Fibroblast of skin of right biceps (primary cell): ENCODE data around the gene NDEL1.

Source experiments
- DNase-seq: peaks from one replicate; pipeline ENCODE4 v3.0.0-alpha.2; 2013

Gene NDEL1

DNA sequence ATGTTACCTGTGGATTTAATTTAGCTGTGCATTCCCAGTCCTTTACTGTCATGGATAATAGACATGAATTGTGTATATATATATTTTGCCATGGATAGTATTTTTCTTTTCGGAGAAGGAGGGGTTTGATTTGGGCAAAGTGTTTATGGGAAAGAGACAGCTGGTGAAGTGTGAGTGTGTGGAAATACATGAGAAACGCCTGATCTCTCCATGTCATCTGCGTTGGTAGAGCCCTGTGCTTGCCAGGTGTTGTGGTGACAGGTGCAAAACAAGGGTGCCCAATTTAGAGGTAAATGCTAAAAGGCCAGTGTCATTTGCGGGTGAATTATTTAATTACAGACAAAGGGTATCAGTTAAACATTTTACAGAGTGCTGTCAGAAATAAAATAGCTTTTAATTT is 23.4 kb downstream of the NDEL1 start:
- DNase-seq: no peak

DNA sequence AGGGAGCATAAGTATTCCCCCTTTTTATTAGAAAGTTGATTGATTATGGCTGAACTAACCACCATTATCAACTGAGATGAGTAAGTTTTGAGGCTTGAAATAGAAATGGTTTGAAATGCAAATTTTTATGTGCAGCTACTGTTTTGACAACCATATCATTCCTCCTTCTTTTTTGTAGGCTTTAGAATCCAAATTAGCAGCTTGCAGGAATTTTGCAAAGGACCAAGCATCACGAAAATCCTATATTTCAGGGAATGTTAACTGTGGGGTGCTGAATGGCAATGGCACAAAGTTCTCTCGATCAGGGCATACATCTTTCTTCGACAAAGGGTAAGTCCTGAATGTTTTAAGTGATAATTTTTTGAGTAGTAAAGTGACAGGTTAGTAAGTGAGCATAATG is 24.1 kb downstream of the NDEL1 start:
- DNase-seq: no peak

DNA sequence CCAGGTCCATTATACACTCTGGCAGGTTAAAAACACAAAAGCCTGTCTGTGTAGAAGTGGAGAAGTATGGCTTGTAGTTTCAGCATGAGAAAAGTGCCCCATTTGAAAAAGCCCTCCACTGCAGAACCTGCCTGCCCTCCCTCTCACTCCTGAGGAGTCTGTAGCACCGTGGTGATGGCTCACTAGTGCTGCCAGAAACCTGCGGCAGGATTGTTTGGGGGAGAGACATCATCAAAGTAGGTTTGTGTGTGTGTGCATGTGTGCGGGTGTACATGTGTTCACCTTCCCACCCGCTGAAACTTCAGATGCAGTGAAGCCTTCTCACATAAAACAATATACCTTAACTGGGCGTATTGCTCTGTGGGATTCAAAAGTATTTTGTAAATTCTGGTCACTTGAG is 26.9 kb downstream of the NDEL1 start:
- DNase-seq: no peak

DNA sequence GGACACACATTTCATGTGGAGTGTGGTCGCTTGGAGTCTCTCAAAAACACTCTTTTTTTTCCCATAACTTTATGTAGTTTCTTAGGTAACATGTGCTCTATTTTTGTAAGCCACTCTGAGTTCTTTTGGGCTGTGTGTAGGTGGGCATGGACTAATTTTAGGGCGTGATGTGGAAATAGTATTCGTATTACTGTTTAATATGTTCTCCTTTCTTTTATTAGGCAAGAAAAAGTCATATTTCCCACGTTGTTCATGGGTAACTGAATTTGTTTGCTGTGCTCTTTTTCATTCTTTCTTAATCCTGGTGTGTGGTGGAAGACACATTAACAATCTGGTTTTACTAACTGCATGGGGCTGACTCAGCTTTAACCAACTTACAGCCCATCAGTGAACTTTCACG is 27.4 kb downstream of the NDEL1 start:
- DNase-seq: peak; percentile 64

DNA sequence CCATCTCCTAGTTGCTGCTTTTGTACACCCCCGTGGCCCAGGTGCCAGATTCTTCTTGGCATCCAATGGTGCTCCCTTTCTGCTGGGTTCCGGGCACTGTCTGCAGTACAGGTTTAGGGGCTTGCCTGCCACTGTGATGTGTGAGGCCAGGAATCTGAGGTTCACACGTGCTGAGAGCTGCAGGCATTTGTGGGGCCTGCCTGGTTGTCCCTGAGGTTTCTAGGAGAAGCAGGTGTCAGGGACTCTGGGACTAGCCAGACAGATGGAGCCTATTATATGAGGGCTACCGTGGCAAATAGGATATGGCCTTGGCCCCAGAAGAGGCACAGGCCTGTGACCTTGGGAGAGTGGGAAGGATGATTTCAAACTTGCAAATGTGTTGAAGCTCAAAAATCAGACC is 29.3 kb downstream of the NDEL1 start:
- no peak for DNase-seq

DNA sequence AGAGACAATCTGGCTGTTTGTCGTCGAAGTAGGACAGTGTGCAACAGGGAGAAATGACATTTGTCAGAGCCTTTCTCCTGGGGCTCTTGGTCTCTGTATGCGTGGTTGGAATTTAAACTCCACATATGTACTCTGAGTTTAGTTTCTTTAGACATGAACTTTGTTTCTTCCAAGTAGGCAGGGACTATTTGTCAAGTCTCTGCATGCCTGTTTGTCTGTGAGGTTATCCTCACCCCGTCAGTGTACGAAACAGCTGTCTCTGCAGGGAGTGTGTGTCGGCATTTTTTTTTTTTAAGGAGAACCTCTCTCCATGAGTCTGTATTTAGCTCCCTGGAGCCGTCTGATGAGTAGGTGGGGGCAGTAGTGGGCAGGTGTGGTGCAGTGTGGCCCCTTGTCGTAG is 29.7 kb downstream of the NDEL1 start:
- no peak for DNase-seq

DNA sequence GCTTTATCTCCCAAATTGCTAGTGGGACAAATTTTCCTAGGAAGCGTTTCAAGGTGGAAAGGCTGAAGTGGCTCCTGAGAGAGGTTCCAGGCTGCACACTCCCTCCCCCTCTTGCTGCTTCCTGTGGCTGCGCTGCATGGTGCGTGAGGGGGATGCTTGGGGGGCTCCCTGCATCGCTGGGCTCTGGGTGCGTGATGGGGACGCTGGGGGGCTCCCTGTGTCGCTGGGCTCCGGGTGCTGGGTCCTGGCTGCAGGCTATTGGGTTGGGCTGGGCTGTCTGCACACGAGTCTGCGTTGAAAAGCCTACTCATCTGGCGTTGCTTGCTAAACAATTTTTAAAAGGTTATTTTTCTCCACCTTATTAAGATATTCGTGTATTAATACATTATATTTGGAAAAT is 30.1 kb downstream of the NDEL1 start:
- no peak for DNase-seq

DNA sequence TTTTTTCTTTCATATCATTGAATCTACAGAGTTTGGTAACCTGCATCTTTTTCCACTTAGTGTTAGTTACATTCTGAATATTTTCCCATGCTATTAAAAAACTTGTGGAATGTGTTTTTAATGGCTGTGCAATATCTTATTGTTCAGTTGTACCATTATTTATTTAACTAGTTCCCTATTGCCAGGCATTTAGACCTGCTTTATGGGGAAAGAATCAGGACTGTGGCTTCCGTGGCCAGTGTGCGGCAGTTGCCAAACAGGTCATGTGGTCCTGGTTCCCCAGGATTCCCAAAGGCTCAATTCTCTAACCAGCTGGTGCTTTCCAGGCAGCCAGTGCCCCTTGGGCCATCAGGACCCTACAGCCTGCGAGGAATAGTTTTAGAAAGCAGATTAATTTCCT is 30.8 kb downstream of the NDEL1 start:
- peak; percentile 47 for DNase-seq

DNA sequence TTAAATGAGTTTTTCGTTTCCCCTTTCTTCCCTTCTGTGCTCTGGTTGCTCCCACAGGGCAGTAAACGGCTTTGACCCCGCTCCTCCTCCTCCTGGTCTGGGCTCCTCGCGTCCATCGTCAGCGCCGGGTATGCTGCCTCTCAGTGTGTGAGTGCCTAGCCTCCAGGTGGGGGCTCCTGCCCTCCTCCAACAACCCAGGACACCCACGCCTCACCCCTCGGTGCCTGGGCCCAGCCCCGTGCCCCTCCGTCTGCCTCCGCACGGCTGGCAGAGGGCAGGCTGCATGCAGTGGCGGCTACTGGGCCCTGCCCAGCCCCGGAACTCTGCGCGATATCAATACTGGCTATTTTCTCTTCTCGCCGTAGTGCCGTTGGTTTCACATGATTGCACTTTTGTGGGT is 31.2 kb downstream of the NDEL1 start:
- DNase-seq: no peak

DNA sequence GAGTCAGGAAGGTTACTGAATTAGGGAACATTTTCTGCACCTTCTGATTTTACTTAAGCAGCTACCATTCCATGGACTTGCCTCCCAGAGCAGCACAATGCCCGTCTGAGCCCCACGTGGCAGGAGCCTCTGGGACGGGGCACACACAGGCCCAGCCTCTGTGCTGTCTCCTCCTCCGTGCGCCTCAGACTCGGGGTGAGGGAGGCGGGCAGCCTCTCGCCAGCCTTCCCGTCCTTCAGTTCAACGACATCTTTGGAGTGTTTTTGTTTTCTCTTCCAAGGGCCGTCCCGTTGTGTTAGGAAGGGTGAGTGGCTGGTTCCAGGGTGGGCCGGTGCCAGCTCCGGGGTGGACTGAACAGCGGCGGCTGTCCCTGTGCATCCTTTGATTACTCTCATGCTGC is 31.8 kb downstream of the NDEL1 start:
- DNase-seq: no peak

DNA sequence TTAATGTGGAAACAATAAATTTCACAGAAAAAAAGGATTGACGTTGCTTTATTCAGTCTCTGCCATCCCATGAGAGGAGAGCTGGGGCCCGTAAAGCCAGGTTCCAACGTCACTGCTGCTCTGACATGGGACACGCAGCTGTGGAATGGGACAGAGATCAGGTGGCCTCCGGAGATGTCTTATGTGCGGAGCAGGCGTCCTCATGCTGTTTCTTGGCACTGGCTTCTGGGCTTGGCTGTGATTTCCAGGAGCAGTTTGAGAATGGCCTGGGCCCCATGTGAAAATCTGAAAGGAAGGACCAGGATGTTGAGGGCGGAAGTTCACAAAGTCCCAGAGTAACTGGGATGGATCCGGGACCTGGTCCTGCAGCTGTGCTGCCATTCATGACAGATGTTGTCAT is 32.4 kb downstream of the NDEL1 start:
- no peak for DNase-seq

DNA sequence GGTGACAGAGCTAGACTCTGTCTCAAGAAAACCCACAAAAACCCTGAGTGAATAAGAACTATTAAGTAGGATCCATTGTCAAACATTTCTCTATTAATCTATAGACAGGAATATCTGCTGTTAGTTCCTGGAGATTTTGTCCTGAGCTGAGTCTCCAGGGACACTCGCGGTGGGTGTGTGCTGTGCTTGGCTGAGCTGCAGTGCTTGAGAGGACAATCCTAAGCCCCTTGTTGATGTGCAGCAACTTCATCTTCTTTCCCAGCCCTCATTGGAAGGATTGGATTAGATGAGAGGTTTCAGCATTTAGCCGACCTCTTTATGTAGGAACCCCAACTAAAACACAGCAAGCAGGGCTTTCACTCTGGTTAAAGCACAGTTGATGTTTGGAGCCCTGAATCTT is 33.3 kb downstream of the NDEL1 start:
- no peak for DNase-seq

DNA sequence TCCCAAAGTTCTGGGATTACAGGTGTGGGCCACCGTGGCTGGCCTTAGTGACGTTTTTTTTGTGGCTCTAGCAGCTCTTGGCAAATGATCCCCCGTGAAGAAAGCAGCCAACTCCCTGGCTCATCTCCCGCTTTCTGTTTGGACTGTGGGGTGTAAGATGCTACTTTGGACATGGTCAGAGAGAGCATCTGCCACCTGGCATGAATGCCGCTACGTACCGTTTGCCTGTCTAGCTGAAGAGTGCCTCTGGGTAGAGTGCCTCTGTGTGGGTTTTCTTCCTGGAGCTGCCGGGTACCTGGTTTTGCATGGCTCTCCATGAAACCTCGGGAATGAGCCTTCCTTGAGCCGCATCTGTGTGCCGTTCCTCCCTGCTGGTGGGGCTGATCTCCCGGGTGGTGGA is 34.3 kb downstream of the NDEL1 start:
- DNase-seq: no peak

DNA sequence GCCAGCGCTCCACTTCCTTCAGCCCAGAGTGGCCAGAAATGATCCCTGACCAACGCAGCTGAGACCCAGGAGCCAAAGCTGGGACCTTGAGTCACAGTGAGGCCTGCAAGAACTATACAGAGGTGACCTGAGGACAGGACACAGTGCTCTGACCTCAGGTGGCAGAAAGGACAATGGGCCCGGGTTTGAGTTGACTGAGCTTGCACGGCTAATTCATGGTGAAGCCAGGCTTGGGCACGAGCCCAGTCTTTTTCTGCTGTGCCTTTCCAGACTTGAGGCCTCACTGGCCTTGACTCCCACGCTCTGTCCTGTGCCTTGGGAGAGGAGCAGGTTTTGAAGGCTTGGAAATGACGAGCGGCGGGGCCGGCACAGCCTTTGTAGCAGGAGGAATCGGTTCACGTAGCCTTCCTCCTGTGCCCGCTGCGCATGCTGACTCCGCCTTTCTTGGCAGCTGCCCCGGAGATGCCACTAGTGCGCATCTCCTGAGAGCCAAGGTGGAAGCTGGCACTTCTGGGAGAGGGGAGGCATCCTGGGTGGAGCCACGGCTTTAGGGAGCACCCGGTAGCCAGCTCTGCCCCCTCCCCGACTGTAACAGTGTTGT is 34.9 kb downstream of the NDEL1 start:
- DNase-seq: no peak

DNA sequence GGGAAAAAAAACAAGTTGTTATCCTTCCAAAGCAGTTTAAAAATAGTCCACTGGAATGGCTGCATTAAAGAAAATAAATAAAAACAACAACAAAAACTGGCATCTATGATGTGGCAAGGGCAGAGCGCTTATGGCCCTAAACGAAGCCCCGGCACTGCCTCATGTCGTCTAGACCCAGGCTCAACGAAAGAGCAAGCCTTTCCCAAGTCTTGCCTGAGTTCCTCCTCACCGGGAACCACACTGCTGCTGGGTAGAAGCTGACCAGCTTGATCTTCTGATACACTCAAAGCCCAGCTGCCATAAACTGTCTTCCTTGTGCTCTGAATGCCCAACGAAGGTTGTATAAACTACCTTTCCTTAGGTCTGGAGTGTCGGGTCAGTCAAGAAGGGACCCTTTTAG is 37.0 kb downstream of the NDEL1 start:
- DNase-seq: no peak

DNA sequence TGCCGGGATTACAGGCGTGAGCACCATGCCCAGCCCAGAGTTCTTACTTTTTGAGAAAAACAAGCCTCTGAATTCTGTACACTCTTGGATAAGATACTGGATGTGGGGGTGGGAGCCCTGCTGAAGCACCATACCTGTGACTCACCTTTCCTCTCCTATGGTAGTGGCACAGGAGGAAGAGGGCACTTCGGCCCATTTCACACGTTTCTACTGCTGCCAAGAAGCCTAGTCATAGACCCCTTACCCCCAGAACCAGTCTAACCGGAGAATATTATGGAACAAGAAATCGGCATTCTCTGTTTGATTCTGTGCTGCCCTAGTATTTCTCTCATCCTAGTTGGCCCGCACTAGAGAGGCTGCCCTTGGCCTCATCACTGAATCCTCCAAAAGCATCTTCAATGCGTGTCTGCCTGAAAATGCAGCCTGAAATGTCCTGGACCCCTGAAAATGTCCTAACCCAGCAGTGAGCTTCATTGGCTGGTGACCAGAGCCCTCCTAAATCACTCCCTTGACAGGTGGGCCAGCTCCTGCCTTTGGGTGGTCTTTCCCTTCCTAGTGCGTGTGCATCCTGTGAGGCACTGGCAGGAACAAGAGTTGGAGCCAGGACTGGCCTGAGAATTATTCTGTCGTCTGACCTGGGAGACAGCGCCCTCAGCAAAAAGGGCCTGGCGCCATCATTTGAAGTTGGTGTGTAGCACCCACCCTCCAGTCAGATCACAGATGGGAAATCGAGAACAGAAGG is 37.9 kb downstream of the NDEL1 start:
- DNase-seq: no peak

DNA sequence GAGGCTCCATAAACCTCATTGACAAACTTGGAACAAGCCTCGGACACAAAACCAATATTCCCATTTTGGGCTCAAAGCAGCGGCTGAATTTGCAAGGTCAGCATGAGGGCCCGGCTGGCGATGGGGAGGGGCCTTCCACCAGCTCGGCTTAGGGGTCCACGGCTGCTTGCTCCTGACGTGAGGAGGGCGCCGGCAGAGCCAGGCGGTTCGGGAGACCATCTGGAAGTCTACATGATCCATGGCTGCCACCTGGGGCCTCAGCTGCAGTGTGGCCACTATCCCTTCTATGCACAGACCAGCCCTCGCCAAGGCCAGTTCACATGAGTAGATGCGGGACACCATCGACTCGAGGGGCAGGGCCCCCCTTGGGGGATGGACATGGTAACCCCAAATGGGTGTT is 39.1 kb downstream of the NDEL1 start:
- DNase-seq: no peak

DNA sequence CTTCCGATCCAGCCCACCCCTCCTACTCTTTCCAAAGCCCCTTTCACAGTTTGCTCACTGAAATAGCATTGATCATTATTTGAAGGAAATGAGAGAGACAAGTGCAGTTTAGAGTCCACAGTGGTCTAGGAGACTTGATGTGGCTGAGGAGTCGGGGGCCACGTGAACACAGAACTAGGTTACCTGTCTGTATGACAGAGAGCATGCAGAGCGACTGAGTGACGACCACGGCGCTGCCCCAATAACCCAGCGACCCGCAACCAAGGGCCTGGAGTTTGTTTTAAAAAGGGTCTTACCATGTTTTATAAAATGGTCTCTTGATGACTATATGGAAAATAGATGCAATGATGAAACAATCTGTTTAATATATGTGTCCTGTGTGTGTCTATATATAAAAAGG is 39.5 kb downstream of the NDEL1 start:
- DNase-seq: no peak

DNA sequence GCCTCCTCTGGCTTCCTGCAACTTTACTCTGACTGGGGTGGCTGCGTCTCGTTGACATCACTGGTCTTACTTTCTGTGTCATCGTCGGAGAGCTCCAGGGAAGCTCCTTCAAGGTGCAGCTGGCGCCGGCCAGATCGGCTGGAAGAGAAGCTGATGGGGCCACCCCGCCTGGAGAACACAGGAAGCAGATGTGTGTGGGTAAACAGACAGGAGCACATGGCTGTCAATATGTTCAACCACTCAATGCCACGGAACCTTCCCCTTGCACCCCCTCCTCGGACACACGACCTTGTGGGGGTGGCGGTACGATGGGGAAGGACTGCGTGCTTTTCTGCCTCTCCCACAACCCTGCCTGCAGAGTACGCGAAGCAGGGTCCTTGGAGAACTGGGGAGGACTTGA is 40.1 kb downstream of the NDEL1 start:
- DNase-seq: no peak

DNA sequence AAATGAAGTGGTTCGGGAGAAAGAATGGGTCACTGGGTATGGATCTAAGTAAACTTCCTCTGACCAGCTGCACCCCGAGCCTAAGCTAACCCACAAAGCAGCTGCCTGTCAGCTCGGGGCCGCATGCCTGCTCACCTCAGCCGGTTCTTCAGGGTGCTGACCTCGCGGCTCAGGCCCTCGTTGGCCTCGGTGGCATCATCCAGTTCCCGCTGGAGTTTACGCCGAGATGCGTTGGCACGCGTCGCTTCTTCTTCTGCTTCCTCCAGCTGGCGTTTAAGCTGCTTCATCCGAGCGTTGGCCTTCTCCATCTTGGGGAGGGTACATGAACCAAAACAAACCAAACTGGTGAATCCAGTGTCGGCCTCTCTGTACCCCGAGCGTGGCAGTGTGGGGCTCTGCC is 41.1 kb downstream of the NDEL1 start:
- DNase-seq: no peak

DNA sequence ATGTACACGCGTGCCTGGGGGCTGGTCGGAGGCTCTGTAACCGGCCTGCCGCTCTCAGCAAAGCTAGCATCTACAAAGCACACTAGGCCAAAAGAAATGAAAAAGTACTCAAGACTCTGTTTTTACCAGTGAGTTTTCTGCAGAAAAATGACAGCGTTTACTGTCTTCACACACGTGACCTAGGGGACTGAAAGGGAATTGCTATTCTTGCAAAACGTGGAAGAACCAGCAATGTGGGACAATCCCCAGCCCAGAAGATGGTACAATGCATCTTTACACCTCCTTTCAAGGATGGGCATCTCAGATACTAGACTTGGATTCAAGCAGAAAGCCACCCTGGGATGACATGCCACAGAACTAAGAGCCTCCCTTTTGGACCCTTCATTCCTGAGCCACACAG is 41.5 kb downstream of the NDEL1 start:
- DNase-seq: no peak

DNA sequence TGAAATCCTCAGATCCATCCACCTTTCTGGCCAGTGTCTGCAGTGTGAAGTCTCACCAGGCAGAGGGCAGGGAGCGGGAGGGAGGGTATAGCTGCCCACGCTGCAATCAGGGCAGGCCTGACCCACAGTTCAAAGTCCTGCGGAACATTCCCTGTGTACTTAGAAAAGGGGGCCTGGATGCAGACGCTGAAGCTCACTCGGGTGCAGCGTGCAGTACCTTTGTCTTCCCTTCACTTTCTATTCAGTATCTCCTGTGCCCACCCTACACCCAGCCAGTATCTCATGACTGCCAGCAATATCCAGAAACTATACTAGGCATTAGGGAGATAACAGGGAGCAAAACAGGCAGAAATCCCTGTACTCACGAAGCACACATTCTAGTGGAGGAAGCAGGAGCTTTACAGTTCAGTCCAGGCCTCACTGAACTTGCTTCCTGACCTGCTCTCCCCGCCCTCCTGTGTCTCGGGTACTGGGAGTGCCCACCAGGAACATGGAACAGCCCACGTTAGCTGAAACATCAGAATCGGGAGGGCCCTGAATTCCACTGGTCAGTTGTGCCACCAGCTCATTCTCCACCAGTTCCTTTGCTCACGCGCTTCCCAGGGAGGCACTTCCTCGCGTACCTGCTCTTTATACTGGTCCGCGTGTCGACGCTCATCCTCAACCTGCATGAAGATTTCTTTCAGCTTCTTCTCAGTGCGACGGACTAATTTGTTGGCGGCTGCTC is 42.2 kb downstream of the NDEL1 start:
- no peak for DNase-seq

DNA sequence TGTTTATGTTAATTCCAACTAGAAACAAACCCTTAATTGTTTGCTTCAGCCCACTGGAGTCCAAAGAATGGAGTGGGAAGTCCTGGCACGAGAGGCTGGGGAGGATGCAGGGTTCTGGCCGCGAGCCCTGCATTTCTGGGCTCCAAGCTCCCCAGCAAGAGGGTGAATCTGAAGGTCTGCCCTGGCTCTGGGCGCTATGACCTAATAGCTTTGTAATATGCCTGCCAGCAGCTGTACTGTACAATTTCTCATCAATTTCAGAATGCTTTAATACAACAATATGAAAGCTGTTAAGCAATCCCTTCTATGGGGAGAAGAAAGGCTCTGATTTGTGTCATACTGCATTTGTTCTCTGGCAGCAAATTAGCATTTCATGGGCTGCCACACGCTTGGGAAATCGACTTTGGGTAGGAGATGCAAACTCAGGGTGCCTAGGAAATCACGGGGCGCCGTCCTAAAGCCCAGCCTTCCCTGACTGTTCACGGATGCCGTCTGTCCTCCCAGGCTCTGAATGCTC is 43.8 kb downstream of the NDEL1 start:
- DNase-seq: no peak
